GM23338 (cell line): ENCODE measurements around the gene RNF213. TPM values are rescaled to one million over a fixed set of nuclear protein-coding genes. Genes with fewer than 3 reads are reported as not detected.

ENCODE experiments used
- ATAC-seq: fragments of 200-7000 bp; cut with Tn5 transposase; 3 replicates; pipeline ENCODE4 v1.9.1; 2020
- DNase-seq: peaks from one replicate; pipeline ENCODE4 v3.0.0-alpha.2; 2015; ENCODE audit warnings: low spot score
- H2AFZ ChIP-seq: fragments of 200-600 bp; sonication (generic); 2 replicates; pipeline ENCODE4 v1.8.0; 2016; ENCODE audit warnings: antibody characterized with exemption, mild to moderate bottlenecking, moderate library complexity
- H3F3A ChIP-seq: fragments of 200-600 bp; sonication (generic); replicated peaks from 2 replicates; pipeline ENCODE4 v1.8.0; 2017; ENCODE audit warnings: antibody characterized with exemption, mixed run types, low read depth
- H3K27ac ChIP-seq: fragments of 200-600 bp; sonication (generic); 2 replicates; pipeline ENCODE4 v1.6.1; 2016; ENCODE audit warnings: low read depth
- H3K27me3 ChIP-seq: fragments of 200-600 bp; sonication (generic); 2 replicates; pipeline ENCODE4 v1.8.0; 2016; ENCODE audit warnings: mild to moderate bottlenecking, mixed run types, moderate library complexity; ENCODE audit not compliant: insufficient read depth
- H3K36me3 ChIP-seq: fragments of 200-600 bp; sonication (generic); 2 replicates; pipeline ENCODE4 v1.8.0; 2016; ENCODE audit warnings: mild to moderate bottlenecking; ENCODE audit not compliant: insufficient read depth
- H3K4me1 ChIP-seq: fragments of 200-600 bp; sonication (generic); 2 replicates; pipeline ENCODE4 v1.8.0; 2016; ENCODE audit warnings: mild to moderate bottlenecking, moderate library complexity; ENCODE audit not compliant: insufficient read depth
- H3K4me2 ChIP-seq: fragments of 200-600 bp; sonication (generic); 2 replicates; pipeline ENCODE4 v1.7.1; 2017; ENCODE audit warnings: mixed run types
- H3K4me3 ChIP-seq: fragments of 200-600 bp; sonication (generic); 2 replicates; pipeline ENCODE4 v1.6.1; 2016; ENCODE audit warnings: mixed run types
- H3K79me2 ChIP-seq: fragments of 200-600 bp; sonication (generic); replicated peaks from 2 replicates; pipeline ENCODE4 v1.8.0; 2017; ENCODE audit warnings: mild to moderate bottlenecking; ENCODE audit not compliant: insufficient read depth
- H3K9me2 ChIP-seq: fragments of 200-600 bp; sonication (generic); 2 replicates; pipeline ENCODE4 v1.8.0; 2017; ENCODE audit not compliant: insufficient read depth
- H4K20me1 ChIP-seq: fragments of 200-600 bp; sonication (generic); replicated peaks from 2 replicates; pipeline ENCODE4 v1.8.0; 2017; ENCODE audit warnings: mild to moderate bottlenecking; ENCODE audit not compliant: insufficient read depth
- H3K27ac Mint-ChIP-seq: 2 replicates; pipeline ENCODE4 v1.8.0; 2020; ENCODE audit warnings: inconsistent platforms, mild to moderate bottlenecking, moderate library complexity, mixed read lengths
- H3K27me3 Mint-ChIP-seq: 3 replicates; pipeline ENCODE4 v1.8.0; 2022; ENCODE audit warnings: low read depth, mild to moderate bottlenecking, moderate library complexity, mixed read lengths, inconsistent platforms; ENCODE audit not compliant: insufficient read depth, poor library complexity
- H3K36me3 Mint-ChIP-seq: 3 replicates; pipeline ENCODE4 v1.8.0; 2021; ENCODE audit warnings: low read depth, mild to moderate bottlenecking, inconsistent platforms, moderate library complexity, mixed read lengths
- H3K4me1 Mint-ChIP-seq: 3 replicates; pipeline ENCODE4 v1.8.0; 2020; ENCODE audit warnings: mild to moderate bottlenecking, inconsistent platforms, mixed read lengths
- H3K4me3 Mint-ChIP-seq: 3 replicates; pipeline ENCODE4 v1.8.0; 2021; ENCODE audit warnings: moderate library complexity, mild to moderate bottlenecking, inconsistent platforms, mixed read lengths
- H3K9me3 Mint-ChIP-seq: 3 replicates; pipeline ENCODE4 v1.8.0; 2020; ENCODE audit warnings: moderate library complexity, mild to moderate bottlenecking, inconsistent platforms, mixed read lengths
- CREB1 ChIP-seq: fragments of 250-450 bp; sonication (Bioruptor Pico); IDR thresholded peaks from 2 replicates; pipeline ENCODE4 v1.5.0; 2020; ENCODE audit warnings: low read depth, mild to moderate bottlenecking, moderate library complexity
- EZH2phosphoT487 ChIP-seq: fragments of 200-600 bp; sonication (generic); IDR thresholded peaks from one replicate; pipeline ENCODE4 v1.8.1; 2018; ENCODE audit warnings: antibody characterized with exemption; ENCODE audit not compliant: unreplicated experiment
- JUNB ChIP-seq: IDR thresholded peaks from one replicate; pipeline ENCODE4 v1.6.1; 2016; ENCODE audit warnings: antibody characterized with exemption; ENCODE audit not compliant: unreplicated experiment
- NANOG ChIP-seq: IDR thresholded peaks from 2 replicates; pipeline ENCODE4 v1.6.1; 2016; ENCODE audit warnings: antibody characterized with exemption, borderline replicate concordance
- POLR2AphosphoS5 ChIP-seq: IDR thresholded peaks from 2 replicates; pipeline ENCODE4 v1.6.1; 2016; ENCODE audit warnings: antibody characterized with exemption, low read depth
- ZNF114 ChIP-seq: fragments of 250-450 bp; sonication (Bioruptor Pico); IDR thresholded peaks from 2 replicates; pipeline ENCODE4 v1.5.0; 2020; ENCODE audit warnings: mild to moderate bottlenecking, moderate library complexity
- ZNF331 ChIP-seq: fragments of 250-450 bp; sonication (Bioruptor Pico); IDR thresholded peaks from 2 replicates; pipeline ENCODE4 v1.5.0; 2020; ENCODE audit warnings: low read depth, mild to moderate bottlenecking, moderate library complexity
- polyA plus RNA-seq: library from polyadenylated mRNA; unstranded; fragments of >200 nt; fragmentation: Nextera tagmentation; extraction: Ambion mirVana; gene quantifications from 2 replicates; pipeline ENCODE4 v1.2.1, GENCODE V29; 2016
- total RNA-seq: library from RNA; depleted of rRNA; stranded (reverse); fragments of >200 nt; shearing (Covaris generic); gene quantifications from 2 replicates; pipeline ENCODE4 v1.2.3, GENCODE V29; 2014
- TF ChIP-seq, protein P1 (sequence below), 2 experiments: fragments of 200-600 bp in 1 of 2; sonication (generic) in 1 of 2; conservative IDR thresholded peaks; 2 replicates each; pipeline versions ENCODE4 v1.5.1 to v1.6.1; 2016 to 2017; ENCODE audit warnings: antibody characterized with exemption in 2 of 2, low read depth in 2 of 2, mild to moderate bottlenecking in 2 of 2, moderate library complexity in 1 of 2
- TF ChIP-seq, protein P2 (sequence below): IDR thresholded peaks from 2 replicates; pipeline ENCODE4 v1.6.1; 2016; ENCODE audit warnings: antibody characterized with exemption
- TF ChIP-seq, protein P3 (sequence below): IDR thresholded peaks from one replicate; pipeline ENCODE4 v1.6.1; 2018; ENCODE audit warnings: antibody characterized with exemption; ENCODE audit not compliant: unreplicated experiment
- TF ChIP-seq, protein P4 (sequence below): fragments of 250-450 bp; sonication (Bioruptor Pico); IDR thresholded peaks from 2 replicates; pipeline ENCODE4 v1.5.0; 2020; ENCODE audit warnings: mild to moderate bottlenecking, moderate library complexity

Gene RNF213
- total and polyA plus RNA-seq, 2 experiments from 2014 or later: 21.2 to 67.2 TPM

DNA sequence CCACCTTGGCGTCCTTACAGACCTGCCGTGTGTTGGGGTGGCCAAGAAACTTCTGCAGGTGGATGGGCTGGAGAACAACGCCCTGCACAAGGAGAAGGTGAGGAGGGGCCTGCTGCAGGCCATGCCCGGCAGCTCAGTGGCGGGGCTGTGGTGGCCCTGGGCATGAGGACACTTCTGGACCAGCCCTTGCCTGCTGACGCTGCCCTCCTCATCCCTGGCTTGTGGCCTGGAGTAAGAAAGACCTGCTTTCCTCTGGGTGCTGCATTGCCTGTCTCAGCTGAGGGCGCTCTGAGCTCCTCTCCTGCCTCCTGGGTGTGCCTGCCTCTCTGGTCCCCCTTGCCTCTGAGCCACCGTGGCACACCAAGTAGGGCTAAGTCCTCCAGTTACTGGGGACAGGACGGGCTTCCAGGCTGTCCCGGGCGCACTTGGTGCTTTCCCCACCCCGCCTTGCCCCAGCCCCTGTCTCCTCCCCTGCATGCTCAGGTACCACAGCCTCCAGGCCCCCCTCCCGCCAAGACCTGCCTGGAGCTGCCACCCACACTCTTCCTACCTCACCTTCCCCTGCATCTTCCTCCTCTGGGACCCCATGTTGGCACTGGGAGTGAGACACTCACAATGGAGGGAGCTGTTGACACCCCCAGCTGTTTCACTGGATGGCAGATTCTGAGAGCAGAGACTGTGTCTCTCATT is 163.0 kb downstream of the RNF213 start (continued):
- TF ChIP-seq, protein P1, sequence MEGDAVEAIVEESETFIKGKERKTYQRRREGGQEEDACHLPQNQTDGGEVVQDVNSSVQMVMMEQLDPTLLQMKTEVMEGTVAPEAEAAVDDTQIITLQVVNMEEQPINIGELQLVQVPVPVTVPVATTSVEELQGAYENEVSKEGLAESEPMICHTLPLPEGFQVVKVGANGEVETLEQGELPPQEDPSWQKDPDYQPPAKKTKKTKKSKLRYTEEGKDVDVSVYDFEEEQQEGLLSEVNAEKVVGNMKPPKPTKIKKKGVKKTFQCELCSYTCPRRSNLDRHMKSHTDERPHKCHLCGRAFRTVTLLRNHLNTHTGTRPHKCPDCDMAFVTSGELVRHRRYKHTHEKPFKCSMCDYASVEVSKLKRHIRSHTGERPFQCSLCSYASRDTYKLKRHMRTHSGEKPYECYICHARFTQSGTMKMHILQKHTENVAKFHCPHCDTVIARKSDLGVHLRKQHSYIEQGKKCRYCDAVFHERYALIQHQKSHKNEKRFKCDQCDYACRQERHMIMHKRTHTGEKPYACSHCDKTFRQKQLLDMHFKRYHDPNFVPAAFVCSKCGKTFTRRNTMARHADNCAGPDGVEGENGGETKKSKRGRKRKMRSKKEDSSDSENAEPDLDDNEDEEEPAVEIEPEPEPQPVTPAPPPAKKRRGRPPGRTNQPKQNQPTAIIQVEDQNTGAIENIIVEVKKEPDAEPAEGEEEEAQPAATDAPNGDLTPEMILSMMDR (conservative IDR thresholded peaks at IDR 0.05; ENCODE audit: low read depth in 2 of 2): no peak; a peak in 1 of 4 replicates
- TF ChIP-seq, protein P2, sequence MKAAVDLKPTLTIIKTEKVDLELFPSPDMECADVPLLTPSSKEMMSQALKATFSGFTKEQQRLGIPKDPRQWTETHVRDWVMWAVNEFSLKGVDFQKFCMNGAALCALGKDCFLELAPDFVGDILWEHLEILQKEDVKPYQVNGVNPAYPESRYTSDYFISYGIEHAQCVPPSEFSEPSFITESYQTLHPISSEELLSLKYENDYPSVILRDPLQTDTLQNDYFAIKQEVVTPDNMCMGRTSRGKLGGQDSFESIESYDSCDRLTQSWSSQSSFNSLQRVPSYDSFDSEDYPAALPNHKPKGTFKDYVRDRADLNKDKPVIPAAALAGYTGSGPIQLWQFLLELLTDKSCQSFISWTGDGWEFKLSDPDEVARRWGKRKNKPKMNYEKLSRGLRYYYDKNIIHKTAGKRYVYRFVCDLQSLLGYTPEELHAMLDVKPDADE: no peak
- TF ChIP-seq CREB1 (no peak), JUNB (no peak), ZNF331 (CRISPR knock-in tag) (no peak), ZNF114 (CRISPR knock-in tag) (no peak), POLR2AphosphoS5 (no peak), NANOG (no peak), EZH2phosphoT487 (no peak)
- TF ChIP-seq, protein P3, sequence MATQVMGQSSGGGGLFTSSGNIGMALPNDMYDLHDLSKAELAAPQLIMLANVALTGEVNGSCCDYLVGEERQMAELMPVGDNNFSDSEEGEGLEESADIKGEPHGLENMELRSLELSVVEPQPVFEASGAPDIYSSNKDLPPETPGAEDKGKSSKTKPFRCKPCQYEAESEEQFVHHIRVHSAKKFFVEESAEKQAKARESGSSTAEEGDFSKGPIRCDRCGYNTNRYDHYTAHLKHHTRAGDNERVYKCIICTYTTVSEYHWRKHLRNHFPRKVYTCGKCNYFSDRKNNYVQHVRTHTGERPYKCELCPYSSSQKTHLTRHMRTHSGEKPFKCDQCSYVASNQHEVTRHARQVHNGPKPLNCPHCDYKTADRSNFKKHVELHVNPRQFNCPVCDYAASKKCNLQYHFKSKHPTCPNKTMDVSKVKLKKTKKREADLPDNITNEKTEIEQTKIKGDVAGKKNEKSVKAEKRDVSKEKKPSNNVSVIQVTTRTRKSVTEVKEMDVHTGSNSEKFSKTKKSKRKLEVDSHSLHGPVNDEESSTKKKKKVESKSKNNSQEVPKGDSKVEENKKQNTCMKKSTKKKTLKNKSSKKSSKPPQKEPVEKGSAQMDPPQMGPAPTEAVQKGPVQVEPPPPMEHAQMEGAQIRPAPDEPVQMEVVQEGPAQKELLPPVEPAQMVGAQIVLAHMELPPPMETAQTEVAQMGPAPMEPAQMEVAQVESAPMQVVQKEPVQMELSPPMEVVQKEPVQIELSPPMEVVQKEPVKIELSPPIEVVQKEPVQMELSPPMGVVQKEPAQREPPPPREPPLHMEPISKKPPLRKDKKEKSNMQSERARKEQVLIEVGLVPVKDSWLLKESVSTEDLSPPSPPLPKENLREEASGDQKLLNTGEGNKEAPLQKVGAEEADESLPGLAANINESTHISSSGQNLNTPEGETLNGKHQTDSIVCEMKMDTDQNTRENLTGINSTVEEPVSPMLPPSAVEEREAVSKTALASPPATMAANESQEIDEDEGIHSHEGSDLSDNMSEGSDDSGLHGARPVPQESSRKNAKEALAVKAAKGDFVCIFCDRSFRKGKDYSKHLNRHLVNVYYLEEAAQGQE: no peak

DNA sequence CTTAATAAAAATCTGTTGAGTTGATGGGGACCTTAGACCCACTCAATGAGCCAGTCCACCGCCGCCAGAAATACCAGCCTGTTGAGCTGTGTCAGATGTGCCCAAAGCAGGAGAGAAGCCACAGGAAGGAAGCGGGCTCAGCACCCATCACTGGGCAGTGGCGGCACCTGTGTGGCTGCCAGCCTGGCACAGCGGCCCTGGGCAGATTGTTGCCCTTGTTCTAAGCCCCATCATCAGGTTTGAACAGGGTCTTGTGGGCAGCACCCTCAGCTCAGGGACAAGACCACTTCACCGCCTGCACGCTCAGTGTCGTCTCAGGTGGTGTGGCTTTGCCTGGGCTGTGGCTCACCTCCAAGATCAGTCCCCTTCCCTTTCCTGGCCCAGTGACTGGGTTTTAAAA is 163.6 kb downstream of the RNF213 start:
- Histone ChIP-seq H3K4me1 (no peaks in the 10 kb centered on the region), H3K79me2 (no peaks in the 10 kb centered on the region), H2AFZ (no peak overlapping the region), H3K27ac (no peak overlapping the region), H4K20me1 (no peaks in the 10 kb centered on the region), H3K4me3 (no peak overlapping the region), H3K4me2 (no peak overlapping the region), H3F3A (no peaks in the 10 kb centered on the region), H3K9me2 (no peaks in the 10 kb centered on the region), H3K36me3 (no peaks in the 10 kb centered on the region), H3K27me3 (no peaks in the 10 kb centered on the region)
- H3K36me3 Mint-ChIP-seq: no peaks in the 10 kb centered on the region; the same call in 2 of the 3 replicates
- peaks cover 9% of the 10 kb centered on the region for H3K27me3 Mint-ChIP-seq
- ATAC-seq (no peak), DNase-seq (no peak)
- no peak overlapping the region for H3K4me3 Mint-ChIP-seq
- no peaks in the 10 kb centered on the region for H3K9me3 Mint-ChIP-seq
- H3K27ac Mint-ChIP-seq: no peak overlapping the region
- peaks cover 4% of the 10 kb centered on the region; the same call in 2 of the 3 replicates for H3K4me1 Mint-ChIP-seq
- TF ChIP-seq CREB1 (no peak), NANOG (no peak)
- TF ChIP-seq, protein P4, sequence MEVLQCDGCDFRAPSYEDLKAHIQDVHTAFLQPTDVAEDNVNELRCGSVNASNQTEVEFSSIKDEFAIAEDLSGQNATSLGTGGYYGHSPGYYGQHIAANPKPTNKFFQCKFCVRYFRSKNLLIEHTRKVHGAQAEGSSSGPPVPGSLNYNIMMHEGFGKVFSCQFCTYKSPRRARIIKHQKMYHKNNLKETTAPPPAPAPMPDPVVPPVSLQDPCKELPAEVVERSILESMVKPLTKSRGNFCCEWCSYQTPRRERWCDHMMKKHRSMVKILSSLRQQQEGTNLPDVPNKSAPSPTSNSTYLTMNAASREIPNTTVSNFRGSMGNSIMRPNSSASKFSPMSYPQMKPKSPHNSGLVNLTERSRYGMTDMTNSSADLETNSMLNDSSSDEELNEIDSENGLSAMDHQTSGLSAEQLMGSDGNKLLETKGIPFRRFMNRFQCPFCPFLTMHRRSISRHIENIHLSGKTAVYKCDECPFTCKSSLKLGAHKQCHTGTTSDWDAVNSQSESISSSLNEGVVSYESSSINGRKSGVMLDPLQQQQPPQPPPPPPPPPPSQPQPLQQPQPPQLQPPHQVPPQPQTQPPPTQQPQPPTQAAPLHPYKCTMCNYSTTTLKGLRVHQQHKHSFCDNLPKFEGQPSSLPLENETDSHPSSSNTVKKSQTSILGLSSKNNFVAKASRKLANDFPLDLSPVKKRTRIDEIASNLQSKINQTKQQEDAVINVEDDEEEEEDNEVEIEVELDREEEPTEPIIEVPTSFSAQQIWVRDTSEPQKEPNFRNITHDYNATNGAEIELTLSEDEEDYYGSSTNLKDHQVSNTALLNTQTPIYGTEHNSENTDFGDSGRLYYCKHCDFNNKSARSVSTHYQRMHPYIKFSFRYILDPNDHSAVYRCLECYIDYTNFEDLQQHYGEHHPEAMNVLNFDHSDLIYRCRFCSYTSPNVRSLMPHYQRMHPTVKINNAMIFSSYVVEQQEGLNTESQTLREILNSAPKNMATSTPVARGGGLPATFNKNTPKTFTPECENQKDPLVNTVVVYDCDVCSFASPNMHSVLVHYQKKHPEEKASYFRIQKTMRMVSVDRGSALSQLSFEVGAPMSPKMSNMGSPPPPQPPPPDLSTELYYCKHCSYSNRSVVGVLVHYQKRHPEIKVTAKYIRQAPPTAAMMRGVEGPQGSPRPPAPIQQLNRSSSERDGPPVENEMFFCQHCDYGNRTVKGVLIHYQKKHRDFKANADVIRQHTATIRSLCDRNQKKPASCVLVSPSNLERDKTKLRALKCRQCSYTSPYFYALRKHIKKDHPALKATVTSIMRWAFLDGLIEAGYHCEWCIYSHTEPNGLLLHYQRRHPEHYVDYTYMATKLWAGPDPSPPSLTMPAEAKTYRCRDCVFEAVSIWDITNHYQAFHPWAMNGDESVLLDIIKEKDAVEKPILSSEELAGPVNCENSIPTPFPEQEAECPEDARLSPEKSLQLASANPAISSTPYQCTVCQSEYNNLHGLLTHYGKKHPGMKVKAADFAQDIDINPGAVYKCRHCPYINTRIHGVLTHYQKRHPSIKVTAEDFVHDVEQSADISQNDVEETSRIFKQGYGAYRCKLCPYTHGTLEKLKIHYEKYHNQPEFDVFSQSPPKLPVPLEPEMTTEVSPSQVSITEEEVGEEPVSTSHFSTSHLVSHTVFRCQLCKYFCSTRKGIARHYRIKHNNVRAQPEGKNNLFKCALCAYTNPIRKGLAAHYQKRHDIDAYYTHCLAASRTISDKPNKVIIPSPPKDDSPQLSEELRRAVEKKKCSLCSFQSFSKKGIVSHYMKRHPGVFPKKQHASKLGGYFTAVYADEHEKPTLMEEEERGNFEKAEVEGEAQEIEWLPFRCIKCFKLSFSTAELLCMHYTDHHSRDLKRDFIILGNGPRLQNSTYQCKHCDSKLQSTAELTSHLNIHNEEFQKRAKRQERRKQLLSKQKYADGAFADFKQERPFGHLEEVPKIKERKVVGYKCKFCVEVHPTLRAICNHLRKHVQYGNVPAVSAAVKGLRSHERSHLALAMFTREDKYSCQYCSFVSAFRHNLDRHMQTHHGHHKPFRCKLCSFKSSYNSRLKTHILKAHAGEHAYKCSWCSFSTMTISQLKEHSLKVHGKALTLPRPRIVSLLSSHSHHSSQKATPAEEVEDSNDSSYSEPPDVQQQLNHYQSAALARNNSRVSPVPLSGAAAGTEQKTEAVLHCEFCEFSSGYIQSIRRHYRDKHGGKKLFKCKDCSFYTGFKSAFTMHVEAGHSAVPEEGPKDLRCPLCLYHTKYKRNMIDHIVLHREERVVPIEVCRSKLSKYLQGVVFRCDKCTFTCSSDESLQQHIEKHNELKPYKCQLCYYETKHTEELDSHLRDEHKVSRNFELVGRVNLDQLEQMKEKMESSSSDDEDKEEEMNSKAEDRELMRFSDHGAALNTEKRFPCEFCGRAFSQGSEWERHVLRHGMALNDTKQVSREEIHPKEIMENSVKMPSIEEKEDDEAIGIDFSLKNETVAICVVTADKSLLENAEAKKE (CRISPR knock-in tag): no peak
